K562 (cell line): ENCODE measurements around the gene MAPKAPK2. TPM values are rescaled to one million over a fixed set of nuclear protein-coding genes. Genes with fewer than 3 reads are reported as not detected.

Experiments
- NCOA4 ChIP-seq: fragments of 450-650 bp; IDR thresholded peaks from 2 replicates; pipeline ENCODE4 v1.6.1; 2018; ENCODE audit warnings: mild to moderate bottlenecking; ENCODE audit not compliant: partially characterized antibody
- SIX5 ChIP-seq, 2 experiments: IDR thresholded peaks; 2 replicates each; pipeline ENCODE4 v1.6.1; 2011; ENCODE audit warnings: low read length in 2 of 2, borderline replicate concordance in 1 of 2, low read depth in 1 of 2, mild to moderate bottlenecking in 1 of 2, moderate library complexity in 1 of 2; ENCODE audit not compliant: insufficient read depth in 1 of 2
- ZFP36 ChIP-seq: fragments of 150-350 bp; IDR thresholded peaks from 2 replicates; pipeline ENCODE4 v1.6.1; 2018; ENCODE audit warnings: low read length, low read depth; ENCODE audit not compliant: partially characterized antibody
- polyA plus RNA-seq, 8 experiments: library from polyadenylated mRNA; depleted of rRNA in 4 of 8; stranded (reverse) in 5 of 8; unstranded in 3 of 8; fragments of >200 nt; fragmentation: Nextera tagmentation in 2 of 8; fragmentation: Illumina TruSeq in 1 of 8; extraction: Ambion mirVana in 2 of 8; extraction: Trizol in 1 of 8; gene quantifications; 2 replicates each; pipeline versions ENCODE4 v1.2.1 to v1.2.3, GENCODE V29; 2011 to 2014; ENCODE audit warnings: inconsistent platforms in 1 of 8, missing spikeins in 1 of 8
- total RNA-seq, 7 experiments: library from RNA; depleted of rRNA in 6 of 7; stranded (reverse); fragments of >200 nt in 6 of 7; fragmentation: Illumina TruSeq in 2 of 7; extraction: Trizol in 2 of 7; gene quantifications; 2 replicates each; pipeline versions ENCODE4 v1.2.1 to v1.2.3, GENCODE V29; 2011 to 2021; ENCODE audit warnings: low replicate concordance in 1 of 7
- TF ChIP-seq, protein P1 (sequence below): fragments of 450-650 bp; IDR thresholded peaks from 2 replicates; pipeline ENCODE4 v1.6.1; 2018; ENCODE audit not compliant: partially characterized antibody
- TF ChIP-seq, protein P2 (sequence below), 2 experiments: fragments of 450-650 bp; conservative IDR thresholded peaks; 2 replicates each; pipeline ENCODE4 v1.6.1; 2017; ENCODE audit warnings: mild to moderate bottlenecking in 2 of 2, moderate library complexity in 2 of 2

Gene MAPKAPK2
- total and polyA plus RNA-seq, 9 of the 15 experiments (the other 6 are each of a cell fraction or from before 2014, with no cell fraction given) = 0.63 to 94.2 (median 52.1) TPM

DNA sequence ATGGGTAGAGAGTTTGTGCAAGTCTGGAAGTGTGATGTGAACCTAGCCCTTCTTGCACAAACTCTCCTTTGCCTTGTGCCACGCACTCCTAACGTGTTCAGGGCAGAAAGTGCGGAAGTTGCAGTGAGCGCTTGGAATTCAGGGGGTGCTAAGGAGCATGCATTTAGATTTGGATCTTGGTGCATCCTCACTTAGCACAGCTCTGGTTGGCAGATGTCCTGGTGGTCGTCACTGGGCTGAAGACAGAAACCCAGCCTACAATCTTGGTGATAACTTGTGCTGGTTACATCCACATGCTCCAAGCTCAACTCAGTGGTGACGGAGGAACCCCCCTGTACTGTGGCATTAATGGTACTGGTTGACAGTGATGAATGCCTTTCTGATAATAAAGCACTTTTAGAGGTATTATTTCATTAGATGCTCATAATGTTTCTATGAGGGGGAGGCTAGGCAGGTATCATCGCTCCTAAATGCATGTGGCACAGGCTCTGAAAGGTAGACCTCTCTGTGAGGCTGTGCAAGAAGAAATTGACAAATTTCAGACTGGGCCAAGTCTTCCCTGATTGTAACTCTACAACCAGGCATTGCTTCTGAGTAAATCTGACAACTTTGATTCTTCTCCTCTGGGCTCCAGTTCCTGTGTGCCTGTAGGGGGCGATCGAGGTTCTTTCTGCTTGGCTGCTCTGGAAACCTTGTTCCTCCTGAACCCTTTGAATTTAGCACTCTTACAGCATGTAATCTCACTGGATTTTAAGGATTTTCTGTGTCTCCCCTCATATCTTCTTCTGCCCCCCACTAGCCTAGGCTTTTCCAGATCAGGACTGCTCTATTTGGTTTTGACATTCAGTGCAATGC is 40.6 kb downstream of the MAPKAPK2 start (continued):
- TF ChIP-seq, protein P1, sequence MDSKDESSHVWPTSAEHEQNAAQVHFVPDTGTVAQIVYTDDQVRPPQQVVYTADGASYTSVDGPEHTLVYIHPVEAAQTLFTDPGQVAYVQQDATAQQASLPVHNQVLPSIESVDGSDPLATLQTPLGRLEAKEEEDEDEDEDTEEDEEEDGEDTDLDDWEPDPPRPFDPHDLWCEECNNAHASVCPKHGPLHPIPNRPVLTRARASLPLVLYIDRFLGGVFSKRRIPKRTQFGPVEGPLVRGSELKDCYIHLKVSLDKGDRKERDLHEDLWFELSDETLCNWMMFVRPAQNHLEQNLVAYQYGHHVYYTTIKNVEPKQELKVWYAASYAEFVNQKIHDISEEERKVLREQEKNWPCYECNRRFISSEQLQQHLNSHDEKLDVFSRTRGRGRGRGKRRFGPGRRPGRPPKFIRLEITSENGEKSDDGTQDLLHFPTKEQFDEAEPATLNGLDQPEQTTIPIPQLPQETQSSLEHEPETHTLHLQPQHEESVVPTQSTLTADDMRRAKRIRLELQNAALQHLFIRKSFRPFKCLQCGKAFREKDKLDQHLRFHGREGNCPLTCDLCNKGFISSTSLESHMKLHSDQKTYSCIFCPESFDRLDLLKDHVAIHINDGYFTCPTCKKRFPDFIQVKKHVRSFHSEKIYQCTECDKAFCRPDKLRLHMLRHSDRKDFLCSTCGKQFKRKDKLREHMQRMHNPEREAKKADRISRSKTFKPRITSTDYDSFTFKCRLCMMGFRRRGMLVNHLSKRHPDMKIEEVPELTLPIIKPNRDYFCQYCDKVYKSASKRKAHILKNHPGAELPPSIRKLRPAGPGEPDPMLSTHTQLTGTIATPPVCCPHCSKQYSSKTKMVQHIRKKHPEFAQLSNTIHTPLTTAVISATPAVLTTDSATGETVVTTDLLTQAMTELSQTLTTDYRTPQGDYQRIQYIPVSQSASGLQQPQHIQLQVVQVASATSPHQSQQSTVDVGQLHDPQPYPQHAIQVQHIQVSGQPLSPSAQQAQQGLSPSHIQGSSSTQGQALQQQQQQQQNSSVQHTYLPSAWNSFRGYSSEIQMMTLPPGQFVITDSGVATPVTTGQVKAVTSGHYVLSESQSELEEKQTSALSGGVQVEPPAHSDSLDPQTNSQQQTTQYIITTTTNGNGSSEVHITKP = peak; percentile 94
- TF ChIP-seq SIX5 (IDR thresholded peaks at IDR 0.05; ENCODE audit: borderline replicate concordance in 1 of 2, insufficient read depth in 1 of 2, low read depth in 1 of 2, low read length in 2 of 2) (no peak), ZFP36 (no peak), NCOA4 (no peak)
- TF ChIP-seq, protein P2, sequence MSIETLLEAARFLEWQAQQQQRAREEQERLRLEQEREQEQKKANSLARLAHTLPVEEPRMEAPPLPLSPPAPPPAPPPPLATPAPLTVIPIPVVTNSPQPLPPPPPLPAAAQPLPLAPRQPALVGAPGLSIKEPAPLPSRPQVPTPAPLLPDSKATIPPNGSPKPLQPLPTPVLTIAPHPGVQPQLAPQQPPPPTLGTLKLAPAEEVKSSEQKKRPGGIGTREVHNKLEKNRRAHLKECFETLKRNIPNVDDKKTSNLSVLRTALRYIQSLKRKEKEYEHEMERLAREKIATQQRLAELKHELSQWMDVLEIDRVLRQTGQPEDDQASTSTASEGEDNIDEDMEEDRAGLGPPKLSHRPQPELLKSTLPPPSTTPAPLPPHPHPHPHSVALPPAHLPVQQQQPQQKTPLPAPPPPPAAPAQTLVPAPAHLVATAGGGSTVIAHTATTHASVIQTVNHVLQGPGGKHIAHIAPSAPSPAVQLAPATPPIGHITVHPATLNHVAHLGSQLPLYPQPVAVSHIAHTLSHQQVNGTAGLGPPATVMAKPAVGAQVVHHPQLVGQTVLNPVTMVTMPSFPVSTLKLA (conservative IDR thresholded peaks at IDR 0.05) = no peak
- TF ChIP-seq, all 486 proteins: peak for 18
